ENCODE measurements around the gene ABCC6.

GRCh38 chr16:16188827-16189226 is 34.5 kb downstream of the ABCC6 start:
- TF ChIP-seq, protein P1, sequence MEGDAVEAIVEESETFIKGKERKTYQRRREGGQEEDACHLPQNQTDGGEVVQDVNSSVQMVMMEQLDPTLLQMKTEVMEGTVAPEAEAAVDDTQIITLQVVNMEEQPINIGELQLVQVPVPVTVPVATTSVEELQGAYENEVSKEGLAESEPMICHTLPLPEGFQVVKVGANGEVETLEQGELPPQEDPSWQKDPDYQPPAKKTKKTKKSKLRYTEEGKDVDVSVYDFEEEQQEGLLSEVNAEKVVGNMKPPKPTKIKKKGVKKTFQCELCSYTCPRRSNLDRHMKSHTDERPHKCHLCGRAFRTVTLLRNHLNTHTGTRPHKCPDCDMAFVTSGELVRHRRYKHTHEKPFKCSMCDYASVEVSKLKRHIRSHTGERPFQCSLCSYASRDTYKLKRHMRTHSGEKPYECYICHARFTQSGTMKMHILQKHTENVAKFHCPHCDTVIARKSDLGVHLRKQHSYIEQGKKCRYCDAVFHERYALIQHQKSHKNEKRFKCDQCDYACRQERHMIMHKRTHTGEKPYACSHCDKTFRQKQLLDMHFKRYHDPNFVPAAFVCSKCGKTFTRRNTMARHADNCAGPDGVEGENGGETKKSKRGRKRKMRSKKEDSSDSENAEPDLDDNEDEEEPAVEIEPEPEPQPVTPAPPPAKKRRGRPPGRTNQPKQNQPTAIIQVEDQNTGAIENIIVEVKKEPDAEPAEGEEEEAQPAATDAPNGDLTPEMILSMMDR (tag by site-specific recombination; IDR thresholded peaks at IDR 0.05) = no peak
- TF ChIP-seq ZNF146 (tag by site-specific recombination; IDR thresholded peaks at IDR 0.05) (no peak), YY1 (tag by site-specific recombination; IDR thresholded peaks at IDR 0.05) (no peak)
